HCT116 (cell line): ENCODE data around the gene TMEM201. TPM values are rescaled to one million over a fixed set of nuclear protein-coding genes. Genes with fewer than 3 reads are reported as not detected.
A peak's percentile ranks its signal among the peaks of the same experiment; 100 is the strongest.

Experiments
- ATAC-seq: fragments of 200-7000 bp; cut with Tn5 transposase; 2 replicates; pipeline ENCODE4 v1.9.1; 2020; ENCODE audit warnings: mild to moderate bottlenecking, moderate library complexity
- BruUV-seq: library from RNA; stranded (reverse); fragments of 400-500 nt; replicated peaks from 2 replicates; lab custom pipeline; 2021; lab: Mats Ljungman, UMichigan
- CTCF ChIA-PET: fragments of 300-600 bp; sonication (Branson Sonifier 250); formaldehyde crosslinking; loops from one replicate; lab custom pipeline; 2021; ENCODE audit warnings: antibody characterized with exemption; lab: Charles Lee
- POLR2A ChIA-PET: fragments of 300-600, 350-600 bp; sonication (Branson Sonifier 250); formaldehyde crosslinking; loops from one replicate; lab custom pipeline; 2021; ENCODE audit warnings: antibody characterized with exemption; lab: Charles Lee
- RAD21 ChIA-PET, 2 experiments: fragments of 300-600 bp; sonication (Branson Sonifier 250); formaldehyde crosslinking; loops; one replicate each; lab custom pipeline; 2023; ENCODE audit warnings: low total read pairs in 2 of 2; ENCODE audit not compliant: uncharacterized antibody in 2 of 2, unreplicated experiment in 2 of 2, low non-redundant PET in 1 of 2; lab: Charles Lee
- DNase-seq: peaks from one replicate; pipeline ENCODE4 v3.0.0-alpha.2; 2010; ENCODE audit warnings: low read depth, low spot score
- H2AFZ ChIP-seq: fragments of 200-600 bp; shearing (Covaris generic), sonication (generic); 2 replicates; pipeline ENCODE4 v1.6.1; 2017; ENCODE audit warnings: low read depth, mixed run types, mixed read lengths, antibody characterized with exemption, low read length; ENCODE audit not compliant: poor library complexity, severe bottlenecking
- H3K27ac ChIP-seq: 2 replicates; pipeline ENCODE4 v1.5.1; 2012; ENCODE audit warnings: low read depth, low read length
- H3K27me3 ChIP-seq: fragments of 200-600 bp; sonication (generic); 2 replicates; pipeline ENCODE4 v1.6.1; 2016; ENCODE audit warnings: mixed run types, low read length, mixed read lengths; ENCODE audit not compliant: insufficient read depth
- H3K36me3 ChIP-seq, 2 experiments: fragments of 200-500 bp in 1 of 2; fragments of 200-600 bp in 1 of 2; sonication (Bioruptor generic) in 1 of 2; sonication (generic) in 1 of 2; 2 replicates each; pipeline versions ENCODE4 v1.5.1 to v1.6.1; 2014 to 2016; ENCODE audit warnings: low read length in 2 of 2, inconsistent platforms in 1 of 2, mixed read lengths in 1 of 2, mixed run types in 1 of 2; ENCODE audit not compliant: insufficient read depth in 2 of 2, control insufficient read depth in 1 of 2
- H3K4me1 ChIP-seq, 2 experiments: fragments of 200-600 bp in 1 of 2; sonication (generic) in 1 of 2; 2 replicates each; pipeline versions ENCODE4 v1.5.1 to v1.6.1; 2012 to 2017; ENCODE audit warnings: low read length in 2 of 2, inconsistent platforms in 1 of 2, mild to moderate bottlenecking in 1 of 2, mixed read lengths in 1 of 2, mixed run types in 1 of 2, moderate library complexity in 1 of 2; ENCODE audit not compliant: insufficient read depth in 2 of 2, control insufficient read depth in 1 of 2
- H3K4me2 ChIP-seq: fragments of 200-600 bp; sonication (generic); 2 replicates; pipeline ENCODE4 v1.6.1; 2017; ENCODE audit warnings: mixed run types, low read length, mixed read lengths
- H3K4me3 ChIP-seq, 2 experiments: fragments of 200-600 bp in 1 of 2; sonication (generic) in 1 of 2; replicated peaks in 1 of 2; 2 replicates each; pipeline ENCODE4 v1.5.1; 2011 to 2016; ENCODE audit warnings: low read length in 2 of 2, control low read depth in 1 of 2, low read depth in 1 of 2, mild to moderate bottlenecking in 1 of 2, mixed read lengths in 1 of 2, mixed run types in 1 of 2
- H3K79me2 ChIP-seq: fragments of 200-600 bp; sonication (generic); 2 replicates; pipeline ENCODE4 v1.6.1; 2017; ENCODE audit warnings: mild to moderate bottlenecking, mixed run types, low read length, moderate library complexity, mixed read lengths; ENCODE audit not compliant: insufficient read depth
- H3K9ac ChIP-seq: fragments of 200-600 bp; sonication (generic); 2 replicates; pipeline ENCODE4 v1.6.1; 2016; ENCODE audit warnings: low read length, mixed read lengths
- H3K9me2 ChIP-seq: fragments of 200-600 bp; sonication (generic), shearing (Covaris generic); 2 replicates; pipeline ENCODE4 v1.6.1; 2017; ENCODE audit warnings: mixed run types, mild to moderate bottlenecking, moderate library complexity; ENCODE audit not compliant: insufficient read depth
- H3K9me3 ChIP-seq, 2 experiments: fragments of 200-500 bp in 1 of 2; fragments of 200-600 bp in 1 of 2; sonication (Bioruptor generic) in 1 of 2; sonication (generic) in 1 of 2; 2 replicates each; pipeline ENCODE4 v1.6.1; 2014 to 2017; ENCODE audit warnings: low read length in 2 of 2, mixed read lengths in 2 of 2, inconsistent platforms in 1 of 2, low read depth in 1 of 2, mild to moderate bottlenecking in 1 of 2, mixed run types in 1 of 2, moderate library complexity in 1 of 2; ENCODE audit not compliant: control insufficient read depth in 1 of 2, insufficient read depth in 1 of 2
- H4K20me1 ChIP-seq: fragments of 200-600 bp; sonication (generic), shearing (Covaris generic); 2 replicates; pipeline ENCODE4 v1.6.1; 2017; ENCODE audit warnings: mixed run types, mild to moderate bottlenecking, moderate library complexity; ENCODE audit not compliant: insufficient read depth
- CBX3 ChIP-seq: IDR thresholded peaks from 2 replicates; pipeline ENCODE4 v1.6.1; 2012; ENCODE audit warnings: low read depth
- CEBPB ChIP-seq: IDR thresholded peaks from 2 replicates; pipeline ENCODE4 v1.6.1; 2012; ENCODE audit warnings: low read depth
- EGR1 ChIP-seq: IDR thresholded peaks from 2 replicates; pipeline ENCODE4 v1.6.1; 2012; ENCODE audit warnings: low read depth
- ELF1 ChIP-seq: IDR thresholded peaks from 2 replicates; pipeline ENCODE4 v1.6.1; 2012; ENCODE audit warnings: low read depth, borderline replicate concordance
- EZH2 ChIP-seq: fragments of 200-600 bp; sonication (generic); IDR thresholded peaks from 2 replicates; pipeline ENCODE4 v1.6.1; 2017; ENCODE audit warnings: antibody characterized with exemption, mixed run types
- EZH2phosphoT487 ChIP-seq: fragments of 200-600 bp; IDR thresholded peaks from 2 replicates; pipeline ENCODE4 v1.6.1; 2018; ENCODE audit warnings: antibody characterized with exemption, borderline replicate concordance
- FOSL1 ChIP-seq: IDR thresholded peaks from 2 replicates; pipeline ENCODE4 v1.6.1; 2012; ENCODE audit warnings: low read depth
- JUND ChIP-seq: IDR thresholded peaks from 2 replicates; pipeline ENCODE4 v1.6.1; 2012
- MAX ChIP-seq: IDR thresholded peaks from 2 replicates; pipeline ENCODE4 v1.6.1; 2012
- POLR2A ChIP-seq: IDR thresholded peaks from 2 replicates; pipeline ENCODE4 v1.7.0; 2011; ENCODE audit warnings: borderline replicate concordance; ENCODE audit not compliant: insufficient read depth, insufficient read length; ENCODE audit errors: extremely low read depth
- POLR2AphosphoS5 ChIP-seq: IDR thresholded peaks from 2 replicates; pipeline ENCODE4 v1.6.1; 2011; ENCODE audit warnings: mild to moderate bottlenecking, low read depth, low read length, moderate library complexity
- RAD21 ChIP-seq: IDR thresholded peaks from 2 replicates; pipeline ENCODE4 v1.6.1; 2012; ENCODE audit warnings: low read depth, mild to moderate bottlenecking
- SIN3A ChIP-seq: IDR thresholded peaks from 2 replicates; pipeline ENCODE4 v1.6.1; 2012; ENCODE audit warnings: low read depth
- SP1 ChIP-seq: IDR thresholded peaks from 2 replicates; pipeline ENCODE4 v1.6.1; 2012; ENCODE audit warnings: low read depth
- SRF ChIP-seq: IDR thresholded peaks from 2 replicates; pipeline ENCODE4 v1.6.1; 2012; ENCODE audit warnings: low read depth
- YY1 ChIP-seq: IDR thresholded peaks from 2 replicates; pipeline ENCODE4 v1.6.1; 2011; ENCODE audit warnings: low read length, low read depth, moderate library complexity, mild to moderate bottlenecking; ENCODE audit not compliant: insufficient replicate concordance; ENCODE audit errors: extremely low read depth
- ZFX ChIP-seq: fragments of 450-650 bp; IDR thresholded peaks from 2 replicates; pipeline ENCODE4 v1.6.1; 2017
- intact Hi-C: fragments of 100-400 bp; cut with micrococcal nuclease; formaldehyde crosslinking; loops from 2 replicates; pipeline ENCODE4 v1.10.0; 2022
- total RNA-seq: library from RNA; stranded (reverse); gene quantifications from one replicate; pipeline ENCODE4 v1.2.1, GENCODE V29; 2021; ENCODE audit not compliant: unreplicated experiment
- TF ChIP-seq, protein P1 (sequence below): IDR thresholded peaks from 2 replicates; pipeline ENCODE4 v1.6.1; 2012
- TF ChIP-seq, protein P2 (sequence below): IDR thresholded peaks from 2 replicates; pipeline ENCODE4 v1.6.1; 2012; ENCODE audit warnings: low read depth

TMEM201 gene
- total RNA-seq, 1 experiment from 2014 or later: 27.6 TPM

DNA sequence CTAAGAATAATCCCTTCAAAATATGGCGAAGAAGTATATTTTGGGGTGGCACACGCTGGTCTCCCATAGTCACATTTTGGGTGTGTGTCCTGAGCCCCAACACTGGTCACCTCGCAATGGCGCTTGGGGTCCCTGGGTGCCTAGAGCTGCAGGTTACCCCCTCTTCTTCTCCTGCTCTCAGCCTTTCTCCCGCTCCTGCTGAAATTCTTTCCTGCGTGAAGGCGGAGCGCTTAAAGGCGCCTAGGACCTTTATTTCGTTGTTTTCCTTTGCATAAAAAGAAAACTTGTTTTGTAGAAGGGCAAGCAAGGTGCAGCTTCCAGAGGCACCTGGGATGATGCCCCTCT is 62.5 kb downstream of the TMEM201 start:
- ChIA-PET RAD21 (interaction anchor here in 1 of 2 experiments (0.7 kb wide), 1 partner anchor 14 kb away, joined by 3 read pairs; no protein-coding TSS in a partner anchor), CTCF (no interaction called here), POLR2A (no interaction called here)
- Histone ChIP-seq H2AFZ (peak overlapping the region; percentile 73), H4K20me1 (no peaks in the 10 kb centered on the region), H3K9ac (peak overlapping the region; percentile 46), H3K36me3 (no peaks in the 10 kb centered on the region), H3K4me1 (peaks cover 7 to 17% of the 10 kb centered on the region in 2 experiments; a peak in 3 of 4 replicates), H3K9me2 (no peaks in the 10 kb centered on the region), H3K4me3 (peak overlapping the region; percentile 35 to 61), H3K9me3 (no peaks in the 10 kb centered on the region), H3K27ac (no peak overlapping the region), H3K79me2 (no peaks in the 10 kb centered on the region), H3K27me3 (no peaks in the 10 kb centered on the region), H3K4me2 (peak overlapping the region; percentile 85)
- intact Hi-C loops: no loop called here
- ATAC-seq: peak; percentile 13
- BruUV-seq: no TSS peak
- no peak for DNase-seq
- no peak for TF ChIP-seq POLR2AphosphoS5
- no peak for TF ChIP-seq SRF
- TF ChIP-seq ZFX: no peak
- TF ChIP-seq SIN3A: no peak
- no peak for TF ChIP-seq RAD21
- no peak for TF ChIP-seq EZH2
- no peak for TF ChIP-seq POLR2A
- no peak for TF ChIP-seq JUND
- TF ChIP-seq, protein P1, sequence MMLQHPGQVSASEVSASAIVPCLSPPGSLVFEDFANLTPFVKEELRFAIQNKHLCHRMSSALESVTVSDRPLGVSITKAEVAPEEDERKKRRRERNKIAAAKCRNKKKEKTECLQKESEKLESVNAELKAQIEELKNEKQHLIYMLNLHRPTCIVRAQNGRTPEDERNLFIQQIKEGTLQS: no peak
- no peak for TF ChIP-seq YY1
- TF ChIP-seq ELF1: no peak
- TF ChIP-seq SP1: no peak
- TF ChIP-seq CEBPB: no peak
- no peak for TF ChIP-seq EGR1
- no peak for TF ChIP-seq EZH2phosphoT487
- no peak for TF ChIP-seq FOSL1
- TF ChIP-seq CBX3: no peak
- no peak for TF ChIP-seq MAX
- TF ChIP-seq, protein P2, sequence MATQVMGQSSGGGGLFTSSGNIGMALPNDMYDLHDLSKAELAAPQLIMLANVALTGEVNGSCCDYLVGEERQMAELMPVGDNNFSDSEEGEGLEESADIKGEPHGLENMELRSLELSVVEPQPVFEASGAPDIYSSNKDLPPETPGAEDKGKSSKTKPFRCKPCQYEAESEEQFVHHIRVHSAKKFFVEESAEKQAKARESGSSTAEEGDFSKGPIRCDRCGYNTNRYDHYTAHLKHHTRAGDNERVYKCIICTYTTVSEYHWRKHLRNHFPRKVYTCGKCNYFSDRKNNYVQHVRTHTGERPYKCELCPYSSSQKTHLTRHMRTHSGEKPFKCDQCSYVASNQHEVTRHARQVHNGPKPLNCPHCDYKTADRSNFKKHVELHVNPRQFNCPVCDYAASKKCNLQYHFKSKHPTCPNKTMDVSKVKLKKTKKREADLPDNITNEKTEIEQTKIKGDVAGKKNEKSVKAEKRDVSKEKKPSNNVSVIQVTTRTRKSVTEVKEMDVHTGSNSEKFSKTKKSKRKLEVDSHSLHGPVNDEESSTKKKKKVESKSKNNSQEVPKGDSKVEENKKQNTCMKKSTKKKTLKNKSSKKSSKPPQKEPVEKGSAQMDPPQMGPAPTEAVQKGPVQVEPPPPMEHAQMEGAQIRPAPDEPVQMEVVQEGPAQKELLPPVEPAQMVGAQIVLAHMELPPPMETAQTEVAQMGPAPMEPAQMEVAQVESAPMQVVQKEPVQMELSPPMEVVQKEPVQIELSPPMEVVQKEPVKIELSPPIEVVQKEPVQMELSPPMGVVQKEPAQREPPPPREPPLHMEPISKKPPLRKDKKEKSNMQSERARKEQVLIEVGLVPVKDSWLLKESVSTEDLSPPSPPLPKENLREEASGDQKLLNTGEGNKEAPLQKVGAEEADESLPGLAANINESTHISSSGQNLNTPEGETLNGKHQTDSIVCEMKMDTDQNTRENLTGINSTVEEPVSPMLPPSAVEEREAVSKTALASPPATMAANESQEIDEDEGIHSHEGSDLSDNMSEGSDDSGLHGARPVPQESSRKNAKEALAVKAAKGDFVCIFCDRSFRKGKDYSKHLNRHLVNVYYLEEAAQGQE: no peak
